Measurements from ENCODE around the gene STOX2.

GRCh38 chr4:183918696-183919095 lies 13.6 kb downstream of the STOX2 start:
- TF ChIP-seq EP300 (IDR thresholded peaks at IDR 0.05; ENCODE audit: borderline replicate concordance) (no peak), RAD21 (IDR thresholded peaks at IDR 0.05; ENCODE audit: low read depth) (no peak)

All from Ishikawa (cell line).